OCI-LY1 (cell line): ENCODE results near the gene METTL1.

Source experiments
- EZH2 ChIP-seq: fragments of 200-600 bp; sonication (generic), shearing (Covaris generic); IDR thresholded peaks from 2 replicates; pipeline ENCODE4 v1.8.0; 2017; ENCODE audit warnings: borderline replicate concordance, mixed run types, mild to moderate bottlenecking, antibody characterized with exemption, low read length, moderate library complexity, mixed read lengths
- TF ChIP-seq, protein P1 (sequence below): fragments of 200-600 bp; sonication (generic), shearing (Covaris generic); IDR thresholded peaks from 2 replicates; pipeline ENCODE4 v1.5.1; 2017; ENCODE audit warnings: mild to moderate bottlenecking, antibody characterized with exemption, low read length, moderate library complexity, mixed read lengths

- TF ChIP-seq EZH2: no peak
- TF ChIP-seq, protein P1, sequence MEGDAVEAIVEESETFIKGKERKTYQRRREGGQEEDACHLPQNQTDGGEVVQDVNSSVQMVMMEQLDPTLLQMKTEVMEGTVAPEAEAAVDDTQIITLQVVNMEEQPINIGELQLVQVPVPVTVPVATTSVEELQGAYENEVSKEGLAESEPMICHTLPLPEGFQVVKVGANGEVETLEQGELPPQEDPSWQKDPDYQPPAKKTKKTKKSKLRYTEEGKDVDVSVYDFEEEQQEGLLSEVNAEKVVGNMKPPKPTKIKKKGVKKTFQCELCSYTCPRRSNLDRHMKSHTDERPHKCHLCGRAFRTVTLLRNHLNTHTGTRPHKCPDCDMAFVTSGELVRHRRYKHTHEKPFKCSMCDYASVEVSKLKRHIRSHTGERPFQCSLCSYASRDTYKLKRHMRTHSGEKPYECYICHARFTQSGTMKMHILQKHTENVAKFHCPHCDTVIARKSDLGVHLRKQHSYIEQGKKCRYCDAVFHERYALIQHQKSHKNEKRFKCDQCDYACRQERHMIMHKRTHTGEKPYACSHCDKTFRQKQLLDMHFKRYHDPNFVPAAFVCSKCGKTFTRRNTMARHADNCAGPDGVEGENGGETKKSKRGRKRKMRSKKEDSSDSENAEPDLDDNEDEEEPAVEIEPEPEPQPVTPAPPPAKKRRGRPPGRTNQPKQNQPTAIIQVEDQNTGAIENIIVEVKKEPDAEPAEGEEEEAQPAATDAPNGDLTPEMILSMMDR: no peak
Observed at GRCh38 chr12:57781801-57782200, 9.9 kb upstream of the METTL1 start.
